ENCODE data around the gene BAK1.

BAK1 gene

GRCh38 chr6:33591424-33592032 lies 11.5 kb upstream of the BAK1 start:
- H3K27ac ChIP-seq (ENCODE audit: low read length), result no peak overlapping the region
- peaks cover 17% of the 10 kb centered on the region for H3K4me1 ChIP-seq (ENCODE audit: low read length)

GRCh38 chr6:33590531-33591198 lies 10.6 kb upstream of the BAK1 start:
- Histone ChIP-seq H2AFZ (ENCODE audit: low read depth, low read length) (no peak overlapping the region), H3K9me3 (ENCODE audit: insufficient read depth, low read length) (no peaks in the 10 kb centered on the region), H3K36me3 (replicated peaks; ENCODE audit: low read depth, low read length) (no peaks in the 10 kb centered on the region), H4K20me1 (ENCODE audit: insufficient read depth, low read length) (no peaks in the 10 kb centered on the region), H3K9ac (ENCODE audit: low read length) (no peak overlapping the region), H3K27ac (ENCODE audit: low read length) (no peak overlapping the region), H3K4me1 (ENCODE audit: low read length) (peaks cover 24% of the 10 kb centered on the region), H3K4me2 (ENCODE audit: low read length) (peak overlapping the region; percentile 27), H3K4me3 (ENCODE audit: low read length) (no peak overlapping the region), H3K27me3 (ENCODE audit: low read depth, low read length) (no peaks in the 10 kb centered on the region), H3K79me2 (ENCODE audit: low read length) (no peaks in the 10 kb centered on the region)
- TF ChIP-seq, protein P1, sequence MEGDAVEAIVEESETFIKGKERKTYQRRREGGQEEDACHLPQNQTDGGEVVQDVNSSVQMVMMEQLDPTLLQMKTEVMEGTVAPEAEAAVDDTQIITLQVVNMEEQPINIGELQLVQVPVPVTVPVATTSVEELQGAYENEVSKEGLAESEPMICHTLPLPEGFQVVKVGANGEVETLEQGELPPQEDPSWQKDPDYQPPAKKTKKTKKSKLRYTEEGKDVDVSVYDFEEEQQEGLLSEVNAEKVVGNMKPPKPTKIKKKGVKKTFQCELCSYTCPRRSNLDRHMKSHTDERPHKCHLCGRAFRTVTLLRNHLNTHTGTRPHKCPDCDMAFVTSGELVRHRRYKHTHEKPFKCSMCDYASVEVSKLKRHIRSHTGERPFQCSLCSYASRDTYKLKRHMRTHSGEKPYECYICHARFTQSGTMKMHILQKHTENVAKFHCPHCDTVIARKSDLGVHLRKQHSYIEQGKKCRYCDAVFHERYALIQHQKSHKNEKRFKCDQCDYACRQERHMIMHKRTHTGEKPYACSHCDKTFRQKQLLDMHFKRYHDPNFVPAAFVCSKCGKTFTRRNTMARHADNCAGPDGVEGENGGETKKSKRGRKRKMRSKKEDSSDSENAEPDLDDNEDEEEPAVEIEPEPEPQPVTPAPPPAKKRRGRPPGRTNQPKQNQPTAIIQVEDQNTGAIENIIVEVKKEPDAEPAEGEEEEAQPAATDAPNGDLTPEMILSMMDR (IDR thresholded peaks at IDR 0.05; ENCODE audit: low read depth, low read length), result no peak
- TF ChIP-seq EZH2phosphoT487 (IDR thresholded peaks at IDR 0.05; ENCODE audit: low read depth), result no peak

More at GRCh38 chr6:33591424-33592032, 11.5 kb upstream of the BAK1 start:
- Histone ChIP-seq H3K4me3 (ENCODE audit: low read length) (no peak overlapping the region), H2AFZ (ENCODE audit: low read depth, low read length) (no peak overlapping the region), H3K79me2 (ENCODE audit: low read length) (no peaks in the 10 kb centered on the region), H4K20me1 (ENCODE audit: insufficient read depth, low read length) (no peaks in the 10 kb centered on the region), H3K36me3 (replicated peaks; ENCODE audit: low read depth, low read length) (no peaks in the 10 kb centered on the region), H3K9ac (ENCODE audit: low read length) (no peak overlapping the region), H3K4me2 (ENCODE audit: low read length) (no peak overlapping the region), H3K9me3 (ENCODE audit: insufficient read depth, low read length) (no peaks in the 10 kb centered on the region), H3K27me3 (ENCODE audit: low read depth, low read length) (no peaks in the 10 kb centered on the region)
- TF ChIP-seq, protein P1 (IDR thresholded peaks at IDR 0.05; ENCODE audit: low read depth, low read length), result no peak
- no peak for TF ChIP-seq EZH2phosphoT487 (IDR thresholded peaks at IDR 0.05; ENCODE audit: low read depth)

- no peak overlapping the region for H2AFZ ChIP-seq (ENCODE audit: low read depth, low read length)
- peaks cover 30% of the 10 kb centered on the region for H3K4me1 ChIP-seq (ENCODE audit: low read length)
- H3K9ac ChIP-seq (ENCODE audit: low read length), result no peak overlapping the region
- H4K20me1 ChIP-seq (ENCODE audit: insufficient read depth, low read length), result no peaks in the 10 kb centered on the region
- no peak overlapping the region for H3K27ac ChIP-seq (ENCODE audit: low read length)
- no peaks in the 10 kb centered on the region for H3K36me3 ChIP-seq (replicated peaks; ENCODE audit: low read depth, low read length)
- peak overlapping the region; percentile 27 for H3K4me2 ChIP-seq (ENCODE audit: low read length)
- H3K9me3 ChIP-seq (ENCODE audit: insufficient read depth, low read length), result no peaks in the 10 kb centered on the region
- H3K79me2 ChIP-seq (ENCODE audit: low read length), result no peaks in the 10 kb centered on the region
- H3K4me3 ChIP-seq (ENCODE audit: low read length), result no peak overlapping the region
- TF ChIP-seq, protein P1 (IDR thresholded peaks at IDR 0.05; ENCODE audit: low read depth, low read length), result peak; percentile 61
- TF ChIP-seq EZH2phosphoT487 (IDR thresholded peaks at IDR 0.05; ENCODE audit: low read depth), result no peak
- no peaks in the 10 kb centered on the region for H3K27me3 ChIP-seq (ENCODE audit: low read depth, low read length)
Observed at GRCh38 chr6:33589731-33590530, 9.9 kb upstream of the BAK1 start.

DNA sequence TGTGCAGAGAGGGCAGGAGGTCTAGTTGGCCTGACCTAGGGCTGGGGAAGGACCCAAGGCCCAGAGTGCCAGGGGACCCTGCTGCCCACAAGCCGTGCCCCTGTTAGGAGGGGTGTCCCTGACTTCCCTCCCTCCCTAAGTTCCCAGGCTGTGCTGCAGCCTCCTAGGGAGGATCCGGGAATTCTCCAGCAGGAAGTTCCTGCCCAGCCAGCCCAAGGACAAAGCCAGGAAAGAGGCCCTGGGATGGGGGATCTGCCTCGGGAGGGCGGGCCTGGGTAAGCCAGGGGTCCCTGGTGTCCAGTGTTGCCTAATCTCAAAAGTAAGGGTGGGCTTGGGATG lies 9.3 kb upstream of the BAK1 start:
- Histone ChIP-seq H3K4me3 (ENCODE audit: low read length) (no peak overlapping the region), H3K9ac (ENCODE audit: low read length) (no peak overlapping the region), H3K4me1 (ENCODE audit: low read length) (peaks cover 32% of the 10 kb centered on the region), H3K36me3 (replicated peaks; ENCODE audit: low read depth, low read length) (no peaks in the 10 kb centered on the region), H3K79me2 (ENCODE audit: low read length) (no peaks in the 10 kb centered on the region), H3K27me3 (ENCODE audit: low read depth, low read length) (no peaks in the 10 kb centered on the region), H2AFZ (ENCODE audit: low read depth, low read length) (no peak overlapping the region), H3K27ac (ENCODE audit: low read length) (no peak overlapping the region), H3K9me3 (ENCODE audit: insufficient read depth, low read length) (no peaks in the 10 kb centered on the region), H4K20me1 (ENCODE audit: insufficient read depth, low read length) (no peaks in the 10 kb centered on the region), H3K4me2 (ENCODE audit: low read length) (no peak overlapping the region)
- TF ChIP-seq EZH2phosphoT487 (IDR thresholded peaks at IDR 0.05; ENCODE audit: low read depth), result no peak
- TF ChIP-seq, protein P1 (IDR thresholded peaks at IDR 0.05; ENCODE audit: low read depth, low read length), result no peak
